22Rv1 (cell line): Measurements from ENCODE around the gene CFAP157.

ENCODE experiments used
- ZFX ChIP-seq: fragments of 450-650 bp; IDR thresholded peaks from 2 replicates; pipeline ENCODE4 v1.6.1; 2017; ENCODE audit warnings: antibody characterized with exemption, borderline replicate concordance
- TF ChIP-seq, protein P1 (sequence below): fragments of 450-650 bp; IDR thresholded peaks from 2 replicates; pipeline ENCODE4 v1.5.1; 2017; ENCODE audit warnings: mild to moderate bottlenecking

DNA sequence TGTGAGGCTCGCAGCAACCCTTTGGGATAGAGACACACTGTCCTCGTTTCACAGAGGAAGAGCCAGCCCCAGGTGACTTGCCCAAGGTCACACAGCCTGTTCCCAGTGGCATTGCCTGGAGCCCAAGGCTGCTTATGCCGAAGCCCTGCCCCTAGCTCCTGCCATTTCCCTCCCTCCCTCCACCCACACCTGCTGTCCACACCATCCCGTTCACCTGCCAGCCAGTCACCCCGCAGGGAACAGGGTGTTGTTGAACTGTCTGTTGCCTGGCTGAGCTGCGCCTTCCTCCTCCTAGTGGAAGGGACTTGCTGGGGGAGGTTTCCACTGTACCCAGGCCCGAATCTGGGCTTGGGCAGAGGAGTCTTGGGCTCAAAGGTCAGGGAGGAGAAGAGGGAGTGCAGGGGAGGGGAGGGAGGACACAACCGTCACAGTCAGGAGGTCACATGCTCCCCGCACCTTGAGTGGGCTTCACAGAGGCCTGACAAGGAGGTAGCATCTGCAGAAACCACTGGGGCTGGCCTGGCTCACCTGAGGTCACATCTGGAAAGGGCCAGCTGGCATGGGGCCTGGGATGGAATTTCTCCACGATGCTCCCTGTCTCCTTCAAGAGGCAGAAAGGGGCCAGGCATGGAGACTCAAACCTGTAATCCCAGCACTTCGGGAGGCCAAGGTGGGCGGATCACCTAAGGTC, 15.4 kb downstream of the CFAP157 start:
- TF ChIP-seq, protein P1, sequence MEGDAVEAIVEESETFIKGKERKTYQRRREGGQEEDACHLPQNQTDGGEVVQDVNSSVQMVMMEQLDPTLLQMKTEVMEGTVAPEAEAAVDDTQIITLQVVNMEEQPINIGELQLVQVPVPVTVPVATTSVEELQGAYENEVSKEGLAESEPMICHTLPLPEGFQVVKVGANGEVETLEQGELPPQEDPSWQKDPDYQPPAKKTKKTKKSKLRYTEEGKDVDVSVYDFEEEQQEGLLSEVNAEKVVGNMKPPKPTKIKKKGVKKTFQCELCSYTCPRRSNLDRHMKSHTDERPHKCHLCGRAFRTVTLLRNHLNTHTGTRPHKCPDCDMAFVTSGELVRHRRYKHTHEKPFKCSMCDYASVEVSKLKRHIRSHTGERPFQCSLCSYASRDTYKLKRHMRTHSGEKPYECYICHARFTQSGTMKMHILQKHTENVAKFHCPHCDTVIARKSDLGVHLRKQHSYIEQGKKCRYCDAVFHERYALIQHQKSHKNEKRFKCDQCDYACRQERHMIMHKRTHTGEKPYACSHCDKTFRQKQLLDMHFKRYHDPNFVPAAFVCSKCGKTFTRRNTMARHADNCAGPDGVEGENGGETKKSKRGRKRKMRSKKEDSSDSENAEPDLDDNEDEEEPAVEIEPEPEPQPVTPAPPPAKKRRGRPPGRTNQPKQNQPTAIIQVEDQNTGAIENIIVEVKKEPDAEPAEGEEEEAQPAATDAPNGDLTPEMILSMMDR = no peak
- TF ChIP-seq ZFX = no peak
